WTC11 (cell line): Measurements from ENCODE around the gene USF3. TPM values are rescaled to one million over a fixed set of nuclear protein-coding genes. Genes with fewer than 3 reads are reported as not detected.

ENCODE experiments used
- ATAC-seq: fragments of 200-7000 bp; cut with Tn5 transposase; 2 replicates; pipeline ENCODE4 v1.10.0; 2021; ENCODE audit warnings: mild to moderate bottlenecking, moderate library complexity
- CTCF ChIA-PET: fragments of 300-600 bp; sonication (Branson Sonifier 250); formaldehyde crosslinking; loops from one replicate; lab custom pipeline; 2021; ENCODE audit warnings: antibody characterized with exemption; lab: Charles Lee
- POLR2A ChIA-PET: fragments of 350-600 bp; sonication (Branson Sonifier 250); formaldehyde crosslinking; loops from one replicate; lab custom pipeline; 2021; ENCODE audit warnings: antibody characterized with exemption; lab: Charles Lee
- DNase-seq: peaks from one replicate; pipeline ENCODE4 v3.0.0; 2021; ENCODE audit warnings: low spot score
- H3K27ac Mint-ChIP-seq: 2 replicates; pipeline ENCODE4 v1.8.0; 2021; ENCODE audit warnings: mixed read lengths
- H3K27me3 Mint-ChIP-seq: 2 replicates; pipeline ENCODE4 v1.8.0; 2021; ENCODE audit warnings: low read depth, mild to moderate bottlenecking, moderate library complexity, mixed read lengths
- H3K36me3 Mint-ChIP-seq: 2 replicates; pipeline ENCODE4 v1.8.0; 2021; ENCODE audit warnings: mixed read lengths
- H3K4me1 Mint-ChIP-seq: 2 replicates; pipeline ENCODE4 v1.8.0; 2022; ENCODE audit warnings: mixed read lengths
- H3K4me3 Mint-ChIP-seq: 2 replicates; pipeline ENCODE4 v1.8.0; 2021; ENCODE audit warnings: mild to moderate bottlenecking, moderate library complexity, mixed read lengths
- H3K9me3 Mint-ChIP-seq: 2 replicates; pipeline ENCODE4 v1.8.0; 2021; ENCODE audit warnings: mixed read lengths
- ATF1 ChIP-seq: sonication (generic); formaldehyde crosslinking; IDR thresholded peaks from 2 replicates; pipeline ENCODE4 v1.8.1; 2023; ENCODE audit warnings: mild to moderate bottlenecking, moderate library complexity, missing genetic modification reagents
- CDX4 ChIP-seq: fragments of 250-450 bp; sonication (Bioruptor Pico); IDR thresholded peaks from 2 replicates; pipeline ENCODE4 v1.9.0; 2021; ENCODE audit warnings: moderate library complexity, mild to moderate bottlenecking, inconsistent platforms, borderline replicate concordance
- CREB1 ChIP-seq: sonication (generic); formaldehyde crosslinking; IDR thresholded peaks from 2 replicates; pipeline ENCODE4 v1.8.0; 2023; ENCODE audit warnings: mild to moderate bottlenecking, missing genetic modification reagents
- ELF4 ChIP-seq: sonication (generic); formaldehyde crosslinking; IDR thresholded peaks from 2 replicates; pipeline ENCODE4 v1.8.1; 2022; ENCODE audit warnings: low read depth, mild to moderate bottlenecking, moderate library complexity, missing genetic modification reagents
- FOXJ3 ChIP-seq: sonication (generic); formaldehyde crosslinking; IDR thresholded peaks from 2 replicates; pipeline ENCODE4 v1.9.0; 2021; ENCODE audit warnings: missing genetic modification reagents, mild to moderate bottlenecking, borderline replicate concordance
- FOXP1 ChIP-seq: sonication (generic); formaldehyde crosslinking; IDR thresholded peaks from 2 replicates; pipeline ENCODE4 v1.8.0; 2022; ENCODE audit warnings: missing genetic modification reagents, mild to moderate bottlenecking, moderate library complexity, borderline replicate concordance
- GTF2I ChIP-seq: fragments of 250-450 bp; sonication (Bioruptor Pico); conservative IDR thresholded peaks from 2 replicates; pipeline ENCODE4 v1.4.0; 2021; ENCODE audit warnings: mild to moderate bottlenecking
- HMGA2 ChIP-seq: fragments of 250-450 bp; sonication (Bioruptor Pico); IDR thresholded peaks from 2 replicates; pipeline ENCODE4 v1.4.0; 2021; ENCODE audit warnings: mild to moderate bottlenecking, moderate library complexity
- HMGXB4 ChIP-seq: sonication (generic); formaldehyde crosslinking; IDR thresholded peaks from 2 replicates; pipeline ENCODE4 v1.8.1; 2023; ENCODE audit warnings: mild to moderate bottlenecking, moderate library complexity, missing genetic modification reagents
- IRF1 ChIP-seq: sonication (generic); formaldehyde crosslinking; IDR thresholded peaks from 2 replicates; pipeline ENCODE4 v1.8.0; 2023; ENCODE audit warnings: missing genetic modification reagents
- KAT7 ChIP-seq: sonication (generic); formaldehyde crosslinking; IDR thresholded peaks from 2 replicates; pipeline ENCODE4 v1.8.1; 2023; ENCODE audit warnings: missing genetic modification reagents, mild to moderate bottlenecking, borderline replicate concordance
- MAX ChIP-seq: sonication (generic); formaldehyde crosslinking; IDR thresholded peaks from 2 replicates; pipeline ENCODE4 v1.8.0; 2022; ENCODE audit warnings: mild to moderate bottlenecking, missing genetic modification reagents
- MYBL2 ChIP-seq: sonication (generic); formaldehyde crosslinking; IDR thresholded peaks from 2 replicates; pipeline ENCODE4 v1.8.1; 2023; ENCODE audit warnings: mild to moderate bottlenecking, moderate library complexity, missing genetic modification reagents
- NFYB ChIP-seq: sonication (generic); formaldehyde crosslinking; conservative IDR thresholded peaks from 2 replicates; pipeline ENCODE4 v1.8.0; 2022; ENCODE audit warnings: low read depth, missing genetic modification reagents
- OVOL2 ChIP-seq: fragments of 250-450 bp; sonication (Bioruptor Pico); IDR thresholded peaks from 2 replicates; pipeline ENCODE4 v1.9.0; 2021; ENCODE audit warnings: mild to moderate bottlenecking, borderline replicate concordance
- SP1 ChIP-seq: sonication (generic); formaldehyde crosslinking; conservative IDR thresholded peaks from 2 replicates; pipeline ENCODE4 v1.8.1; 2022; ENCODE audit warnings: missing genetic modification reagents
- STAT6 ChIP-seq: sonication (generic); formaldehyde crosslinking; conservative IDR thresholded peaks from 2 replicates; pipeline ENCODE4 v1.8.1; 2023; ENCODE audit warnings: mild to moderate bottlenecking, low read depth, missing genetic modification reagents, moderate library complexity
- USF1 ChIP-seq: sonication (generic); formaldehyde crosslinking; IDR thresholded peaks from 2 replicates; pipeline ENCODE4 v1.8.0; 2022; ENCODE audit warnings: mild to moderate bottlenecking, missing genetic modification reagents
- ZNF219 ChIP-seq: sonication (generic); formaldehyde crosslinking; IDR thresholded peaks from 2 replicates; pipeline ENCODE4 v1.8.0; 2023; ENCODE audit warnings: missing genetic modification reagents, mild to moderate bottlenecking, borderline replicate concordance
- ZNF232 ChIP-seq: sonication (generic); formaldehyde crosslinking; IDR thresholded peaks from 2 replicates; pipeline ENCODE4 v1.8.0; 2022; ENCODE audit warnings: mild to moderate bottlenecking, missing genetic modification reagents
- ZNF317 ChIP-seq: sonication (generic); formaldehyde crosslinking; IDR thresholded peaks from 2 replicates; pipeline ENCODE4 v1.8.1; 2023; ENCODE audit warnings: low read depth, mild to moderate bottlenecking, moderate library complexity, missing genetic modification reagents, borderline replicate concordance
- ZNF423 ChIP-seq: fragments of 250-450 bp; sonication (Bioruptor Pico); IDR thresholded peaks from 2 replicates; pipeline ENCODE4 v2.1.2; 2022; ENCODE audit warnings: mild to moderate bottlenecking, moderate library complexity
- ZNF512 ChIP-seq: sonication (generic); formaldehyde crosslinking; IDR thresholded peaks from 2 replicates; pipeline ENCODE4 v1.8.1; 2022; ENCODE audit warnings: missing genetic modification reagents, borderline replicate concordance
- total RNA-seq: library from RNA; stranded (reverse); gene quantifications from 3 replicates; pipeline ENCODE4 v1.2.3, GENCODE V29; 2021

USF3 gene
- total RNA-seq, 1 experiment from 2014 or later = 16.4 TPM

- H3K27ac Mint-ChIP-seq = no peak overlapping the region
- POLR2A ChIA-PET = no interaction called here
- H3K36me3 Mint-ChIP-seq = peaks cover 27% of the 10 kb centered on the region
- H3K4me1 Mint-ChIP-seq = peaks cover 5% of the 10 kb centered on the region; the same call in 1 of the 2 replicates
- CTCF ChIA-PET = no interaction called here
- TF ChIP-seq MYBL2 (CRISPR knock-in tag) = no peak
- no peak for TF ChIP-seq FOXJ3
- no peak for TF ChIP-seq ZNF317 (CRISPR knock-in tag)
- TF ChIP-seq ELF4 (CRISPR knock-in tag) = no peak
- TF ChIP-seq OVOL2 = no peak
- no peak for TF ChIP-seq FOXP1 (CRISPR knock-in tag)
- no peak for TF ChIP-seq MAX (CRISPR knock-in tag)
- TF ChIP-seq CREB1 = no peak
- no peak for TF ChIP-seq ATF1 (CRISPR knock-in tag)
- TF ChIP-seq CDX4 (CRISPR knock-in tag) = no peak
- no peak for TF ChIP-seq GTF2I (CRISPR knock-in tag)
- no peak for TF ChIP-seq HMGA2
- TF ChIP-seq SP1 (CRISPR knock-in tag) = no peak
- no peak for TF ChIP-seq ZNF219 (CRISPR knock-in tag)
- TF ChIP-seq ZNF512 (CRISPR knock-in tag) = no peak
- no peaks in the 10 kb centered on the region for H3K27me3 Mint-ChIP-seq
- ATAC-seq (no peak), DNase-seq (no peak)
- peaks cover 3% of the 10 kb centered on the region for H3K9me3 Mint-ChIP-seq
- no peak overlapping the region for H3K4me3 Mint-ChIP-seq
Observed at GRCh38 chr3:113659996-113660395, 36.4 kb downstream of the USF3 start.

- ATAC-seq (no peak), DNase-seq (no peak)
- Mint-ChIP-seq H3K27ac (no peak overlapping the region), H3K4me1 (peaks cover 5% of the 10 kb centered on the region; the same call in 1 of the 2 replicates), H3K36me3 (peaks cover 27% of the 10 kb centered on the region), H3K27me3 (no peaks in the 10 kb centered on the region), H3K4me3 (no peak overlapping the region), H3K9me3 (peaks cover 3% of the 10 kb centered on the region)
- ChIA-PET CTCF (no interaction called here), POLR2A (no interaction called here)
- no peak for TF ChIP-seq ZNF423 (CRISPR knock-in tag)
- no peak for TF ChIP-seq HMGXB4 (CRISPR knock-in tag)
- no peak for TF ChIP-seq FOXJ3
- no peak for TF ChIP-seq KAT7 (CRISPR knock-in tag)
Observed at GRCh38 chr3:113659101-113659541, 37.3 kb downstream of the USF3 start.

- peaks cover 3% of the 10 kb centered on the region for H3K9me3 Mint-ChIP-seq
- H3K27me3 Mint-ChIP-seq = no peaks in the 10 kb centered on the region
- H3K36me3 Mint-ChIP-seq = peaks cover 27% of the 10 kb centered on the region
- DNase-seq = no peak
- no peaks in the 10 kb centered on the region for H3K4me1 Mint-ChIP-seq
- ChIA-PET CTCF (no interaction called here), POLR2A (no interaction called here)
- H3K27ac Mint-ChIP-seq = no peak overlapping the region
- no peak overlapping the region for H3K4me3 Mint-ChIP-seq
- ATAC-seq = no peak
- TF ChIP-seq USF1 = no peak
- no peak for TF ChIP-seq IRF1 (CRISPR knock-in tag)
- TF ChIP-seq ZNF232 (CRISPR knock-in tag) = no peak
- no peak for TF ChIP-seq NFYB (CRISPR knock-in tag)
- TF ChIP-seq STAT6 (CRISPR knock-in tag) = no peak
Observed at GRCh38 chr3:113658107-113658506, 38.3 kb downstream of the USF3 start.
